Spinal cord (tissue), 10 donors: Measurements from ENCODE around the gene RPL32. TPM values are rescaled to one million over a fixed set of nuclear protein-coding genes. Genes with fewer than 3 reads are reported as not detected.

ENCODE experiments used
- DNase-seq, 6 donors: peaks; one replicate each; pipeline versions ENCODE4 v3.0.0 to v3.0.0-alpha.2; 2013 to 2015; ENCODE audit warnings: low spot score in 6 of 6, low read depth in 4 of 6
- H3K27ac ChIP-seq: one replicate; pipeline ENCODE4 v1.5.1; 2013; ENCODE audit warnings: low read depth, low read length, control low read depth
- H3K27me3 ChIP-seq: one replicate; pipeline ENCODE4 v1.6.1; 2013; ENCODE audit warnings: low read length; ENCODE audit not compliant: control insufficient read depth, insufficient read depth
- H3K36me3 ChIP-seq: one replicate; pipeline ENCODE4 v1.6.1; 2013; ENCODE audit warnings: low read length; ENCODE audit not compliant: control insufficient read depth, insufficient read depth
- H3K4me1 ChIP-seq: one replicate; pipeline ENCODE4 v1.6.1; 2013; ENCODE audit warnings: low read length; ENCODE audit not compliant: control insufficient read depth, insufficient read depth
- H3K4me3 ChIP-seq: one replicate; pipeline ENCODE4 v1.5.1; 2013; ENCODE audit warnings: low read depth, low read length, control low read depth
- H3K9me3 ChIP-seq: one replicate; pipeline ENCODE4 v1.6.1; 2013; ENCODE audit warnings: low read length; ENCODE audit not compliant: control insufficient read depth, insufficient read depth
- WGBS: methylation state at CpG from one replicate; pipeline ENCODE4 v1.1.5; 2013; ENCODE audit warnings: missing lambda C conversion rate; ENCODE audit not compliant: insufficient coverage; 5-methylcytosine and 5-hydroxymethylcytosine counted together
- long read RNA-seq, 4 donors: transcript quantifications; one replicate each; lab custom pipeline, GENCODE V29; 2026
- polyA plus RNA-seq, 2 donors: library from polyadenylated mRNA; unstranded; fragments of 120-200 nt; gene quantifications; one replicate each; pipeline ENCODE4 v1.2.1, GENCODE V29; 2013; ENCODE audit not compliant: insufficient read length in 2 of 2
- total RNA-seq, 2 donors: library from RNA; depleted of rRNA in 1 of 2; stranded (reverse); fragments of 120-200 nt in 1 of 2; fragments of >200 nt in 1 of 2; gene quantifications; one replicate each; pipeline versions ENCODE4 v1.2.3 to v1.2.4, GENCODE V29; 2013 to 2014
- donor health status: healthy.

The RPL32 gene
- total RNA-seq (1,000 to 10,000 TPM; 1,237 to 2,331 TPM), polyA plus RNA-seq (1,000 to 10,000 TPM; 1,615 to 1,654 TPM)
- long read RNA-seq, donor 1, transcript RPL32-207 (3 exons, 631 nt): minor isoform, 19 of 1,572 reads
- long read RNA-seq, donor 1, transcript RPL32-202 (3 exons, 1,734 nt): minor isoform, 201 of 1,572 reads
- long read RNA-seq, donor 1, transcript RPL32-204 (4 exons, 2,117 nt): major isoform, 1,254 of 1,572 reads
- long read RNA-seq, donor 1, transcript RPL32-203 (4 exons, 1,749 nt): minor isoform, 13 of 1,572 reads
- long read RNA-seq, donor 1, partial matches to known transcripts: 68 of 1,572 reads
- long read RNA-seq, donor 1, other reads (novel, unspliced or antisense): 12 of 1,572 reads
- long read RNA-seq, donor 2, transcript RPL32-202 (3 exons, 1,734 nt): minor isoform, 35 of 570 reads
- long read RNA-seq, donor 2, transcript RPL32-204 (4 exons, 2,117 nt): major isoform, 518 of 570 reads
- long read RNA-seq, donor 2, transcript RPL32-207 (3 exons, 631 nt): minor isoform, 5 of 570 reads
- long read RNA-seq, donor 2, partial matches to known transcripts: 9 of 570 reads
- long read RNA-seq, donor 2, other reads (novel, unspliced or antisense): 0 of 570 reads
- long read RNA-seq, donor 3, transcript RPL32-207 (3 exons, 631 nt): minor isoform, 11 of 809 reads
- long read RNA-seq, donor 3, transcript RPL32-203 (4 exons, 1,749 nt): minor isoform, 10 of 809 reads
- long read RNA-seq, donor 3, transcript RPL32-204 (4 exons, 2,117 nt): major isoform, 694 of 809 reads
- long read RNA-seq, donor 3, transcript RPL32-202 (3 exons, 1,734 nt): minor isoform, 59 of 809 reads
- long read RNA-seq, donor 3, partial matches to known transcripts: 20 of 809 reads
- long read RNA-seq, donor 3, other reads (novel, unspliced or antisense): 15 of 809 reads
- long read RNA-seq, donor 4, transcript RPL32-203 (4 exons, 1,749 nt): minor isoform, 28 of 4,114 reads
- long read RNA-seq, donor 4, transcript RPL32-207 (3 exons, 631 nt): minor isoform, 31 of 4,114 reads
- long read RNA-seq, donor 4, transcript RPL32-204 (4 exons, 2,117 nt): major isoform, 3,504 of 4,114 reads
- long read RNA-seq, donor 4, transcript RPL32-202 (3 exons, 1,734 nt): minor isoform, 310 of 4,114 reads
- long read RNA-seq, donor 4, partial matches to known transcripts: 163 of 4,114 reads
- long read RNA-seq, donor 4, other reads (novel, unspliced or antisense): 67 of 4,114 reads

DNA sequence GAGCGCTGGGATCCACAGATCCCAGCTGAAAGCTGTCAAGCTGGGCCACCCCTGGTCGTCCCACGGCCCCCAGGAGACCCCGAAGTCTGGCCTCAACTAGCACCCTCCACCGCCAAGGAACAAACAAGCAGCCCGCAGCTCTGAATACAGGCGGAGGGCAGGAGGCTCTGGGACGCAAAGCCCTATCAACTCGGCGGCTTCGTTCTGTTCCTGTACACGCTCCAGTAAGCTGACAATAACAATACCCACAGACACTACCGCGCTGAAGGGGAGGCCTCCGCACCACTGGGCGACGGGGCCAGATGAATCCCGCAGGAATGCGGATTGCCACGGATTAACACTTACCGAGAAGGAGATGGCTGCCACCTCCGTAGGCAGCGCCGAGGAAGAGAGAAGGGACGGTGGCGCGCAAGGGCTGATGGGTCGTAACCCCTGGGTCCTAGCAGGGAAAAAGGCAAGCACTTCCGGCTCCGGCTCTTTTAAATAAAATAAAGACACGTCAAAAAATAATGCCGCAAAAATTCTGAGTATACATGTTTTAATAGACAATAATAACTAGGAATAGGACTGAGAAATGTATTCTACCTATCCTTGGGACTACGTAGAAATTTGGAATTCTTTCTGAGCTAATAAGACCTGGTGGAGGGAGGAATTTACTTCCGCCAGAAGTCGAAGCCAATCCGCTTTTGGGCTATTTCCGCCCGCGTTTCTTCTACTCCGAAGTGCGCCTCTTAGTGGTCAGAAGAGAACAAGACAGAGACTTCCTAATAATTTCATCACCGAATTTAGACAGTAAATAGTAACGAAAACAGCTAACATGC, at the start of gene RPL32:
RPL32 (minus strand) TSS at position 417 of the 821 bp plus-strand sequence. CDS start 1,328 bp downstream, outside the sequence.
- H3K27ac ChIP-seq: peak within 1 kb of the TSS; percentile 92
- H3K4me3 ChIP-seq: peak within 1 kb of the TSS; percentile 80
- 0% methylated on average over 27 of the region's 43 CpGs for WGBS
- peaks cover 16% of the 10 kb centered on the region for H3K36me3 ChIP-seq
- peak; percentile 91 to 99 (median 94) for DNase-seq
- H3K27me3 ChIP-seq: no peaks in the 10 kb centered on the region
- peaks cover 15% of the 10 kb centered on the region for H3K4me1 ChIP-seq
- H3K9me3 ChIP-seq: no peaks in the 10 kb centered on the region

DNA sequence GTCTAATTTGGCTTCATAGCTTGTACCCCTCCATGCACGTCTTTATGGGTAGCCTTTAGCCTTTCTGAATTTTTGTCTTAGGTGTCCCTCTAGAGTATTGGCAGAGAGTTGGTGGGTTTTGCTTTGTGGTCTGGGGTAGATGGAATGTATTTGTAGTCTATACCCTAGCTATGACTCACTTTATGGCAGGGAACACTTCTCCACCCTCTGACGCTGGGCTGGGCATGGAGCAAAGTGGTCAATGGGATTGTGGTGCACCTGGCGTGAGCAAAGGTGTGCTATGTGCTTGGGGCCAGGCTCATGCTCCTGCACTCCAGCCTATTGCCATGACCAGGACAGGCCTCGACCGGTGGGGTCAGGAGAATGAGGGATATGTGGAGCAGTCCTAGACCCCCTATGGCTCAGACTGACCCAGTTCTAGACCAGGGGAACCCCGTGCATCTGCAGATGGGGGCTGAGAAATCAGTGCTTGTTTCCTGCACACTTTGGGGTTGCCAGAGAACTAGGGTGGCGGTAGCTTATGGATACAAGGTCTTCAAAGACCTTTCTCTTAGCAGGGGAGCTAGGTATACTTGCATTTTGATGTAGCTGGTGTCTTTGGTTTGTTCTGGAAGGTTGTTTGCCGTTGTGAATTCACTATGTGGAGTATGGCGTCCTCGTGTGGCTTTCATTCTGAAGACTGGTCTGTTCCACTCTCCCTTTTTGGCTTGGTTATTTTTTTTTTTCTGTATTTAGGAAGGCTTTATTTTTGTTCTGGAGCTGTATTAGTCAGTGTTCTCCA, 49.4 kb upstream of the RPL32 start:
- H3K36me3 ChIP-seq: peaks cover 8% of the 10 kb centered on the region
- peaks cover 24% of the 10 kb centered on the region for H3K4me1 ChIP-seq
- H3K4me3 ChIP-seq: no peak overlapping the region
- no peak for DNase-seq
- H3K27me3 ChIP-seq: no peaks in the 10 kb centered on the region
- H3K9me3 ChIP-seq: no peaks in the 10 kb centered on the region
- WGBS: 86% methylated on average over 8 of the region's 10 CpGs
- no peak overlapping the region for H3K27ac ChIP-seq

DNA sequence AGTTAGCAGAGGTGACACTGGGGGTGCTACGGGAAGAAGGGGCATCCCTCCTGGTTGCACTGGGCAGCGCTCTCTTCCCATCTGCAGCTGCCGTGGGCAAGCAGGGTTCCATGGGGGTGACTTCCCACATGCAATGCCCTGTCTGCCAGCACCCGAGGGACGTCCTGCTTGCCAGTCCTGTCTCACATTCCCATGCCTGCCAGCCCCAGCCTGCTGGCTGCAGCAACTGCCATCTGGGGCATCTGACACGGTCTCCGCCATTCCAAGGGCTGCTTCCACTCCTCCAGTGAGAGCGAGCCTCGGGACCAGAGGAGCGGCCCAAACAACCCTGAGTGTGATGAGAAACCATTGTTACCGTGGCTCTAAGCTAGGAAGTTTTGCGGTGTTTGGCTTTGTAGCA, 45.4 kb upstream of the RPL32 start:
- Histone ChIP-seq H3K36me3 (no peaks in the 10 kb centered on the region), H3K27ac (no peak overlapping the region), H3K27me3 (no peaks in the 10 kb centered on the region), H3K4me1 (peaks cover 36% of the 10 kb centered on the region), H3K9me3 (no peaks in the 10 kb centered on the region), H3K4me3 (no peak overlapping the region)
- WGBS: 72% methylated on average over 12 of the region's 12 CpGs
- DNase-seq: peak in 1 of 6 donors; percentile 33

- no peaks in the 10 kb centered on the region for H3K27me3 ChIP-seq
- H3K4me3 ChIP-seq: no peak overlapping the region
- no peaks in the 10 kb centered on the region for H3K9me3 ChIP-seq
- DNase-seq: no peak
- no peak overlapping the region for H3K27ac ChIP-seq
- H3K36me3 ChIP-seq: no peaks in the 10 kb centered on the region
- H3K4me1 ChIP-seq: peaks cover 30% of the 10 kb centered on the region
- 79% methylated on average over 2 of the region's 10 CpGs for WGBS
These were observed 44.8 kb upstream of the RPL32 start for GRCh38 chr3:12886106-12886679.

GRCh38 chr3:12885583-12885930, 44.2 kb upstream of the RPL32 start:
- Histone ChIP-seq H3K4me1 (peaks cover 26% of the 10 kb centered on the region), H3K27ac (no peak overlapping the region), H3K4me3 (no peak overlapping the region), H3K9me3 (no peaks in the 10 kb centered on the region), H3K27me3 (no peaks in the 10 kb centered on the region), H3K36me3 (no peaks in the 10 kb centered on the region)
- 84% methylated on average over 4 of the region's 4 CpGs for WGBS
- no peak for DNase-seq

DNA sequence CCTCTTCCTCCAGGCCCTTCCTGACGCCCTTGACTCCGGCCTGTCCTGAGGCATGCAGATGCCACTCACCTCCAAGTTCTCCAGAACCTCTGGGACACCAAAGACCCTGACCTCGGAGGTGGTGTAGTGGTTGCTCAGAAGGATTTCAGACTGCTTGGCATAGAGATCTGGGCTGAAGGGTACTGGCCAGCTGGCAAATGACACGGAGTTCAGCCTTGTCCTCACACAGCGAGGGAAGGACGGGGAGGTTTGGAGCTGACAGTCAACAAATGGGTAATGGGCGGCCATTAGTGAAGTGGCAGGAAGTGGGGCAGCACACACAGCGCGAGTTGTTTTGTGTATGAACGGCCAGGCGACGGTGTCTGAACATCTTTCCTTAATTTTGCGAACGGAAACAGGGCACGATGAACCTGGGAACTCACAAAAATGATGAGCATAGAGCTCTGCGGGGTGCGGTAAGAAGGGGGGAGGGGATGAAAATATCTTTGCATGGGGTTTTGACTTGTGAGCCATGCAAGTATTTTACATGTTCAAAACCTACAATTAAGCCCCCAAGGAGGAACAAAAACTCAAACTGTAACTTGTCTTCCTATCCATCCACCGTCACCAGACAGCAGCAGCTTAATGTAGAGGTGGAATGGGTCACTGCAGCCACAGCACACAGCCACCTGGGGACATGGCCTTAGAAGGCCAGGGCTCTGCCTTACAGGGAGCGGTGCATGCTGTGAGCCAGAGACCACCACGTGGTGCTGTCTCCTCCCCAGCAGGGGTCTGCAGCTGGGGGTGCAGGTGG, 43.6 kb upstream of the RPL32 start:
- H3K4me3 ChIP-seq: no peak overlapping the region
- H3K27ac ChIP-seq: no peak overlapping the region
- DNase-seq: no peak
- H3K27me3 ChIP-seq: no peaks in the 10 kb centered on the region
- peaks cover 28% of the 10 kb centered on the region for H3K4me1 ChIP-seq
- no peaks in the 10 kb centered on the region for H3K9me3 ChIP-seq
- WGBS: 82% methylated on average over 15 of the region's 20 CpGs
- no peaks in the 10 kb centered on the region for H3K36me3 ChIP-seq

DNA sequence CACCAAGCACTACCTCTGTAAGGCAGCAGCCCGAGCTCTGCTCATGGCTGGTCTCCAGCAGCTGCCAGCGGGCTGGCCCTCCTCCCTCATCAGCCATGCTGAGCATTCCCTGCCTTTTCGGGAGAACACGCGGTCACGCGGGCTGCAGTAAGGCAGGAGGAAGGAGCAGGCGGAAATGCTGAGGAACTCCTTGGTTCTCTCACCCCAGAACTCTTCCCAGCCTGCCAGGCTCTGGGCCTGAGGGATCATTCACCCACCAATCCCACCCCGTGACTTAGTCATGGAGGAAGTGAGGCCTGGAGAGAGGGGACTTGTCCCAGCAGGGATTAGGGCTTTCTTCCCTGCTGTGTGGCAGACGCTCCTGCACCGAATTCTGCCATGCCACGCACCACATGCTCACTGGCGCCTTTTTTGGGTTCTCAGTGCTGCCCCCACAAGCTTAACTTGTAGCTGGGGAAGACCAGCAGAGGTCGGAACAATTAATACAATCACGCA, 42.9 kb upstream of the RPL32 start:
- H3K27me3 ChIP-seq: no peaks in the 10 kb centered on the region
- H3K27ac ChIP-seq: peak overlapping the region; percentile 57
- DNase-seq: peak in 2 of 6 donors; percentile 81 to 84
- H3K4me3 ChIP-seq: no peak overlapping the region
- WGBS: 28% methylated on average over 9 of the region's 15 CpGs
- H3K36me3 ChIP-seq: no peaks in the 10 kb centered on the region
- H3K4me1 ChIP-seq: peaks cover 36% of the 10 kb centered on the region
- no peaks in the 10 kb centered on the region for H3K9me3 ChIP-seq
